ENCODE data around the gene ISG15. TPM values are rescaled to one million over a fixed set of nuclear protein-coding genes. Genes with fewer than 3 reads are reported as not detected.

The ISG15 gene
- 31.9 and 33.8 TPM in 2 replicates for total RNA-seq

DNA sequence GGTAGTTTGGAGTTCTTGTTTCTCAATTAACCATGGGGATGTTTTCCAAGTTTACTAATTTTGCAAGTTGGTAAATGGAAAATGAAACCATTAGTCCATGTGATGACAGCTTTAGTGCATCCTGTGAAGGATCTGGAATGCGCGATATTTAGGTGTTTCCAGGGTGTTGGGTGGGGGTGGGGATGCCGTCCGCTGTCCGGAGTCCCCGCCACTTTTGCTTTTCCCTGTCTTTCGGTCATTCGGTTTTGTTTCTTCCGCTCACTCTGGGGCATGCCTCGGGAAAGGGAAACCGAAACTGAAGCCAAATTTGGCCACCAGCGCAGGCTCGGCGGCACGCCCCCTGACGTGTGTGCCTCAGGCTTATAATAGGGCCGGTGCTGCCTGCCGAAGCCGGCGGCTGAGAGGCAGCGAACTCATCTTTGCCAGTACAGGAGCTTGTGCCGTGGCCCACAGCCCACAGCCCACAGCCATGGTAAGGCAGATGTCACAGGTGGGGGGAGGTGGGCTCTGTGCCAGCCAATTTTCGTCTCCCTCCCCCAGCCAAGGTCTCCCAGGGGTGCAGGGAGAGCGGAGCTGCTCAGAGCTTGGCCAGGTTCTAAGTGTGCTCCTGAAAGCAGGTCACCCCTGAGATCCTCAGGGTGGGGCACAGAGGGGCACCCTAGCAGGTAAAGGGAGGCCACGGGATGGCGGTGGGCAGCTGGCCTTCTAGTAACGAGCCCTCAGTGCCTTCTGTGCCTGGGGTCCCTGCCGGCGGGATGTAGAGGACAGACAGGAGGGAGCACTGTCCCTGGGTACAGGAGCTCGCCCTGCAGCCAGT lies at the start of gene ISG15:
ISG15 (plus strand) TSS at position 393 of the 817 bp plus-strand sequence; CDS start at position 470, 77 bp downstream.
- DNase-seq (ENCODE audit: low spot score) = peak; percentile 88
- Mint-ChIP-seq H3K36me3 (ENCODE audit: low read depth) (peaks cover 3% of the 10 kb centered on the region), H3K27me3 (ENCODE audit: low read depth) (peaks cover 2% of the 10 kb centered on the region), H3K4me3 (ENCODE audit: low read depth) (peak within 1 kb of the TSS; percentile 84), H3K27ac (peak within 1 kb of the TSS; percentile 89), H3K9me3 (no peaks in the 10 kb centered on the region), H3K4me1 (ENCODE audit: low read depth) (peaks cover 29% of the 10 kb centered on the region)
- intact Hi-C loops (cut with micrococcal nuclease) = loop anchor here (1.0 to 10.0 kb wide), 2 partner anchors 8 to 191 kb away; partner anchors contain the start of gene TNFRSF18

DNA sequence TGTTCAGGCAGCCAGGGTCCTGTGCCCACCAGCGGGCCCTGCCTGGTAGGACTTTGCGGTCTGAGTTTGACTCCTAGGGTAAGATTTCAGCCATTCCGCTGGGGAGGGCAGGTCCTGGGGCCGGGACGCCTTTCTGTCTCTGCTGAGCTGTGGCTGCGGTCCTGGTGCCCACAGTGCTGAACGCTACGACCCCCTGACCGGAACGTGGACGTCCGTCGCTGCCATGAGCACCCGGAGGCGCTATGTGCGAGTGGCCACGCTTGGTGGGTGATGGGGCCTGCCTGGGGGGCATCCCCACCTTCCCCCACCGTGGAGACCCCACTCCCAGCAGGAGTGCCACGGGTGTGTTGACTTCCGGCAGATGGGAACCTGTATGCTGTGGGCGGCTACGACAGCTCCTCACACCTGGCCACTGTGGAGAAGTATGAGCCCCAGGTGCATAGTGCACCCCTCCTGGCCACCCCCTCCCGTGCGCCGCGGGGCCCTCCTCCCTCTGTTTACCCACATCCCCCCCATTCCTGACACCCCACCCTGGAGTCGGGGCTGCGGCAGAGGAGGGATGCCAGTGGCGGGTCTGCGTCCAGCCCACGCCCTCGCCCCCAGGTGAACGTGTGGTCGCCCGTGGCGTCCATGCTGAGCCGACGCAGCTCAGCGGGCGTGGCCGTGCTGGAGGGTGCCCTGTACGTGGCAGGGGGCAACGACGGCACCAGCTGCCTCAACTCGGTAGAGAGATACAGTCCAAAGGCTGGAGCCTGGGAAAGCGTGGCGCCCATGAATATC lies 49.4 kb upstream of the ISG15 start:
- no peaks in the 10 kb centered on the region for H3K9me3 Mint-ChIP-seq
- intact Hi-C loops (cut with micrococcal nuclease) = no loop called here
- H3K4me1 Mint-ChIP-seq (ENCODE audit: low read depth) = peaks cover 4% of the 10 kb centered on the region
- H3K27ac Mint-ChIP-seq = no peak overlapping the region
- no peak for DNase-seq (ENCODE audit: low spot score)
- peaks cover 4% of the 10 kb centered on the region for H3K27me3 Mint-ChIP-seq (ENCODE audit: low read depth)
- H3K36me3 Mint-ChIP-seq (ENCODE audit: low read depth) = peaks cover 17% of the 10 kb centered on the region
- no peak overlapping the region for H3K4me3 Mint-ChIP-seq (ENCODE audit: low read depth)

DNA sequence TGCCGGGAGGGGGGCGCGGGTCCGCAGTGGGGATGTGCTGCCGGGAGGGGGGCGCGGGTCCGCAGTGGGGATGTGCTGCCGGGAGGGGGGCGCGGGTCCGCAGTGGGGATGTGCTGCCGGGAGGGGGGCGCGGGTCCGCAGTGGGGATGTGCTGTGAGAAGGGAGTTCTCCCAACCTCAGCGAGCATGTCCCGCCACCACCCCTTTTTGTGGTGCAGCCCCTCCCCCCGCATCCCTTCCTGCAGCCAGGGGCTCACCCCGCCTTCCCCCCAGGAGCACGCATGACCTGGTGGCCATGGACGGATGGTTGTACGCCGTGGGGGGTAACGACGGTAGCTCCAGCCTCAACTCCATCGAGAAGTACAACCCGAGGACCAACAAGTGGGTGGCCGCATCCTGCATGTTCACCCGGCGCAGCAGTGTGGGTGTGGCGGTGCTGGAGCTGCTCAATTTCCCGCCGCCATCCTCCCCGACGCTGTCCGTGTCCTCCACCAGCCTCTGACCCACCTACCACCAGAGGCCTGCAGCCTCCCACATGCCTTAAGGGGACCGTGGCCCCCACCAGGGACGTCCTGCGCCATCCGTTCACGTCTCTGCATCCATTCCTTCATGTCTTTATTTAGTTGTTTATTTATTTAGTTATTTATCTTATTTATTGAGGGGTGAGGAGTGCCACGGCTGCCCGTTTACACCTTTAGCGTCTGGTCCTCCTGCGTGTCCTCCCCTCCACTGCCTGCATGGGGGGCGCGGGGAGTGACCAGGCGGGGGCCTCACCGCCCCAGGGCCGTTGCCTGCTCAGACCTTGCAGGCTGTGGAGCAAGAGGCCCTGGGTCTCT lies 48.4 kb upstream of the ISG15 start:
- Mint-ChIP-seq H3K4me1 (ENCODE audit: low read depth) (peaks cover 4% of the 10 kb centered on the region), H3K36me3 (ENCODE audit: low read depth) (peaks cover 17% of the 10 kb centered on the region), H3K9me3 (no peaks in the 10 kb centered on the region), H3K27me3 (ENCODE audit: low read depth) (peaks cover 8% of the 10 kb centered on the region), H3K4me3 (ENCODE audit: low read depth) (peak overlapping the region; percentile 17), H3K27ac (no peak overlapping the region)
- intact Hi-C loops (cut with micrococcal nuclease) = no loop called here
- DNase-seq (ENCODE audit: low spot score) = no peak

DNA sequence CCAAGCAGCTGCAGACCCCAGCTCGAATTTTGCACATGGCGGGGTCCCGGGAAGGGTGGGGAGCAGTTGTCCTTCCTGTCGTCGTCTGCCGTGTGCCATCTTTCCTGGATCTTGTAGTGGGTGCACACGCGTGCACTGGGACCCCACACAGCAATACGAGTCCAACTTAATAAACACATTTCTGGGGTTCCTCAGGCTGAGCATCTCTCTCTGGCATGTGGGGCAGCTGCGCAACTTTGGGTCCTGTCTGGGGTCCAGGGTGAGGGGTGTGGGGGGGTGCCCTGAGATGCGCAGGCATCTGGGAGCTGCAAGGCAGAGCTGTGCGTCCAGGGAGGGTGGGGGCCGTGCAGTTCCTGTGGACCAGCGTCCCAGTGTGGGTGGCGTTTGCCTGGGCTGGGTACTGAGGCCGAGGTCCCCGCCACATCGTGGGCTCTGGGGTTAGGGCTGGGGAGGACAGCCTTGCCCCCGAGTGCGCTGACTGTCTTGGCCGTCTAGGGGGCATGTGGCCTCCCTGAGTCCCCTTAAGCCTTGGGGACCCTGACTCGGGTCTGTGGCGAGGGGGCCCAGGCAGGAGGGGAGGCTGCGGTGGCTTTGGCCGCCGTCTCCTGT lies 47.7 kb upstream of the ISG15 start:
- peaks cover 4% of the 10 kb centered on the region for H3K4me1 Mint-ChIP-seq (ENCODE audit: low read depth)
- no peaks in the 10 kb centered on the region for H3K9me3 Mint-ChIP-seq
- DNase-seq (ENCODE audit: low spot score) = no peak
- intact Hi-C loops (cut with micrococcal nuclease) = no loop called here
- H3K36me3 Mint-ChIP-seq (ENCODE audit: low read depth) = peaks cover 17% of the 10 kb centered on the region
- H3K27me3 Mint-ChIP-seq (ENCODE audit: low read depth) = peaks cover 8% of the 10 kb centered on the region
- no peak overlapping the region for H3K27ac Mint-ChIP-seq
- H3K4me3 Mint-ChIP-seq (ENCODE audit: low read depth) = peak overlapping the region; percentile 49

DNA sequence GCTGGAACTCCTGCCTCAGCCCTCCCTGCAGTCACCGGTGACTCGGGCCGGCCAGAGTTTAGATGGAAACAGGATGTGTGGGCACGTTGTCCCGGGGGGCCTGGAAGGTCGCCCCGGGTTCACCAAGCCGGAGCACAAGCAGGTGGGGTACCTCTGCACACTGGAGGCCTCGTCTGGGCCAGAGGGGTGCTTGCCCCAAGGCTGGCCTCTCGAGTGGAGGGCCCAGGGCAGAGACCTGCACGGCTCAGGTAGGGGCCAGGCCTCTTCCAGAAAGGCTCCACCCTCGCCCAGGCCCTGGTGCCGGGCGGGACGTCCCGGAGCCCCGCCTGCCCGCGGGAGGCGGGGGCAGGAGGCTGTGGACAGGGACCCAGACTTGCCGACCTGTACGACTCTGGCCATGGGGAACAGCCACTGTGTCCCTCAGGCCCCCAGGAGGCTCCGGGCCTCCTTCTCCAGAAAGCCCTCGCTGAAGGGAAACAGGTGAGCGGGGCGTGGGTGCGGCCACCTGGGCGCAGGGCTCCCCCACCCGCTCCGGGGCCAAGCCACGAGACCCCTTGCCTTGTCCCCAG lies 47.1 kb upstream of the ISG15 start, which contains the start of gene PLEKHN1:
PLEKHN1 (plus strand) TSS at position 348 of the 569 bp plus-strand sequence; CDS start at position 398, 50 bp downstream.
- H3K27me3 Mint-ChIP-seq (ENCODE audit: low read depth) = peaks cover 8% of the 10 kb centered on the region
- no peaks in the 10 kb centered on the region for H3K9me3 Mint-ChIP-seq
- H3K36me3 Mint-ChIP-seq (ENCODE audit: low read depth) = peaks cover 17% of the 10 kb centered on the region
- peak within 1 kb of the TSS; percentile 79 for H3K4me3 Mint-ChIP-seq (ENCODE audit: low read depth)
- peak within 1 kb of the TSS; percentile 58 for H3K27ac Mint-ChIP-seq
- intact Hi-C loops (cut with micrococcal nuclease) = no loop called here
- peaks cover 4% of the 10 kb centered on the region for H3K4me1 Mint-ChIP-seq (ENCODE audit: low read depth)
- DNase-seq (ENCODE audit: low spot score) = no peak

DNA sequence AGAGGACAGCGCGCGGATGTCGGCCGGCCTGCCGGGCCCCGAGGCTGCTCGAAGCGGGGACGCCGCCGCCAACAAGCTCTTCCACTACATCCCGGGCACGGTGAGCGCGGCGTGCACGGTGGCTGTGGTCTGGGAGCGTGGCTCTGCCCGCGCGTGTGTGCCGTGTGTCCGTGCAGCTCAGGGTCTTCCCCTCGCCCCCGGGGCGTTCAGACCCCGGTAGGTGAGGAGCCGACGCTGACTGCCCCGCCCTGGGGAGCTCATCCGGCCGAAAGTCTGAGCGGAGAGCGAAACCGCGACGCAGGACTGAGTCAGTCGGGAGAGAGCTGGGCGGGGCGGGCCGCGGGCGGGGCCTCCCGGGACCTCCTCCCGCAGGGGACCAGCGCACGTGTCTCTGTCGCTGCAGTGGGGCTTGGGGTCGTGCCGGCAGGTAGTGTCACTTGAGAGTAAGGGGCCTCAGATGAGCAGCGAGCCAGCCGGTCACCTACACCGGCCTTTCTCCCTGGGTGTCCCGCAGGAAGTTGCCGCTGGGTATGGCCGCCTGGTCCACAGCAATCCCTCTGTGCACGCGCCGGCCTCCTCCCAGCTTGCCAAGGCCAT lies 46.5 kb upstream of the ISG15 start:
- intact Hi-C loops (cut with micrococcal nuclease) = no loop called here
- peaks cover 4% of the 10 kb centered on the region for H3K4me1 Mint-ChIP-seq (ENCODE audit: low read depth)
- peaks cover 8% of the 10 kb centered on the region for H3K27me3 Mint-ChIP-seq (ENCODE audit: low read depth)
- peaks cover 17% of the 10 kb centered on the region for H3K36me3 Mint-ChIP-seq (ENCODE audit: low read depth)
- no peaks in the 10 kb centered on the region for H3K9me3 Mint-ChIP-seq
- peak; percentile 75 for DNase-seq (ENCODE audit: low spot score)
- H3K27ac Mint-ChIP-seq = peak overlapping the region; percentile 58
- H3K4me3 Mint-ChIP-seq (ENCODE audit: low read depth) = peak overlapping the region; percentile 79

DNA sequence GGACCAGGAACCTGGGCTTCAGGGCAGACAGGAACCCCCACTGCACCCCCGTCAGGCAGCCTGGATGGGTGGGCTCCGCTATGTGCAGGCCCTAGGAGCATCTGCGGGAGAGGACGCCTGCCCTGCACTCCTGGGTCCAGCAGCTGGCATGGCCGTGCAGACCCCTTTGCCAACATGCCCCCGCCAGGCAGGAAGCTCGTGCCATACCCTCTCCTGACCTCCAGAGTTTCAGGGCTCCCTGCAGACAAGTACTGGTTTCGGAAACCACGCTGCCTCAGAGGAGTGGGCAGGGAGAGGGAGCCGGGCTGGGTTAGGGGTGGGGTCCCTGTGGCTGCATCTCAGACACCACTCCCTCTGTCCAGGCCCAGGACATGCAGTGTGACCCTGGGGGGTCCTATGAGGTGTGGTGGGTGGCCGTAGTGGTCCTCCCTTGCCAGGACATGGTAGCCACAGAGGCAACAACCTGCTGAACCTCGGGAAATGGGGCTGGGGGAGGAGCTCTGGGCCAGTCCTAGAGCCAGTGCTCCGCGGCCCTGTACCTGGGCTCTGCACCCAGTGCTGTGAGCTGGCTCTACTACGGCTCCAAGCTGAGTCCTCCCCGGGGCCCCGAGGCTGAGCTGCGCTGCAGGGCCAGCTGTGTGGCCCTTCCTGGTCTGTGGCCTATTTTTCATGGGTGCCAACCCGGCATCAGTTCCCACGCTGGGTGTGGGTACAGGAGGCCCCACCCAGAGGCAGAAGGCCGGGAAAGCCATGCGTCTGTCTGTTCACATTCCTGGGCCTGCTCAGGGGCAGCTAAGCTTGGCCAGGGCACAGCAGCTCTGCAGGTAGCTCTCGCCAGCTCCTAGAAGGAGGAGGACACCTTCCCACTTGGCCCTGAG lies 45.6 kb upstream of the ISG15 start:
- DNase-seq (ENCODE audit: low spot score) = no peak
- H3K36me3 Mint-ChIP-seq (ENCODE audit: low read depth) = peaks cover 13% of the 10 kb centered on the region
- H3K4me3 Mint-ChIP-seq (ENCODE audit: low read depth) = no peak overlapping the region
- peaks cover 3% of the 10 kb centered on the region for H3K4me1 Mint-ChIP-seq (ENCODE audit: low read depth)
- no peak overlapping the region for H3K27ac Mint-ChIP-seq
- no peaks in the 10 kb centered on the region for H3K9me3 Mint-ChIP-seq
- intact Hi-C loops (cut with micrococcal nuclease) = no loop called here
- H3K27me3 Mint-ChIP-seq (ENCODE audit: low read depth) = peaks cover 8% of the 10 kb centered on the region

DNA sequence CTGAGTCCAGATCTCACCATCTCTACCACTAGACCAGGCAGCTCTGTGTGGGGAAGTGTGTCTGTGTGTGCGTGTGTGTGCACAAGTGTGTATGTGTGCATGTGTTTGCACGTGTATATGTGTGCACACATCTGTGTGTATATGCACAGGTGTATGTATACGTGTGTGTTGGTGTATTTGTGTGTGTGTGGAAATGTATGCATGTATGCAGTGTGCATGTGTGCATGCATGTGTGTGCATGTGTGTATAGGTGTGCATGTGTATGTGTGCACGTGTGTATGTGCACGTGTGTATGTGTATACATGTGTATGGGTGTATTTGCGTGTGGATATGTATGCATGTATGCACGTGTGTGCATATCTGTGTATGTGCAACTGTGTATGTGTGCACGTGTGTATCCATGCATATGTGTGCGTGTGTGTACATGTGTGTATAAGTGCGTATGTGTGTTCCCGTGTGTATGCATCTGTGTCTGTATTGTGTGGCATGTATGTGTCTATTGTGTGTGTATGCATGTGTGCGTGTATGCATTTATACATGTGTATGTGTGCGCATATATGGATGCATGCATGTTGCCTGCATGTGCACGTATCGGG lies 43.9 kb upstream of the ISG15 start:
- Mint-ChIP-seq H3K9me3 (no peaks in the 10 kb centered on the region), H3K27me3 (ENCODE audit: low read depth) (peaks cover 8% of the 10 kb centered on the region), H3K4me3 (ENCODE audit: low read depth) (no peak overlapping the region), H3K4me1 (ENCODE audit: low read depth) (peaks cover 3% of the 10 kb centered on the region), H3K27ac (no peak overlapping the region), H3K36me3 (ENCODE audit: low read depth) (peaks cover 6% of the 10 kb centered on the region)
- intact Hi-C loops (cut with micrococcal nuclease) = no loop called here
- DNase-seq (ENCODE audit: low spot score) = no peak

DNA sequence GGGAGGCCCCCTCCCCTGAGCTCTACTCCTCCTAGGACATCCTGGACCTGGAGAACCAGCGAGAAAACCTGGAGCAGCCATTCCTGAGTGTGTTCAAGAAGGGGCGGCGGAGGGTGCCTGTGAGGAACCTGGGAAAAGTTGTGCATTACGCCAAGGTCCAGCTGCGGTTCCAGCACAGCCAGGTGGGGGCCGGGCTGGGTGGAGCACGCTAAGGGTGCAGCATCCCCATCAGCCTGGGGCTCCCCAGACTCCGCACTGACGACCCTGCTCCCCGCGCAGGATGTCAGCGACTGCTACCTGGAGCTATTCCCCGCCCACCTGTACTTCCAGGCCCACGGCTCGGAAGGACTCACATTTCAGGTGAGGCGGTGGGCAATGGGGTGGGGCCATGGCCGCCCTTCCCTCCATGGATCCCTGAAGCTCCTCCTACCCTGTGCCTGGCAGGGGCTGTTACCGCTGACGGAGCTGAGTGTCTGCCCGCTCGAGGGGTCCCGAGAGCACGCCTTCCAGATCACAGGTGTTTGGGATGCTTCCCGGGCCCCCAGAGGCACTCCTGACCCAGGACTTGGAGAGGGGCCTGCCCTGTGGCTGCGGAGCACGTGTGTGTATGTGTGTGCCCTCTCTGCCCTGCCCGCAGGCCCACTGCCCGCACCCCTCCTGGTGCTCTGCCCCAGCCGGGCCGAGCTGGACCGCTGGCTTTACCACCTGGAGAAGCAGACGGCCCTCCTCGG lies 42.9 kb upstream of the ISG15 start:
- Mint-ChIP-seq H3K4me1 (ENCODE audit: low read depth) (peaks cover 3% of the 10 kb centered on the region), H3K4me3 (ENCODE audit: low read depth) (no peak overlapping the region), H3K36me3 (ENCODE audit: low read depth) (peaks cover 2% of the 10 kb centered on the region), H3K27ac (no peak overlapping the region), H3K27me3 (ENCODE audit: low read depth) (peaks cover 11% of the 10 kb centered on the region), H3K9me3 (no peaks in the 10 kb centered on the region)
- DNase-seq (ENCODE audit: low spot score) = no peak
- intact Hi-C loops (cut with micrococcal nuclease) = no loop called here

DNA sequence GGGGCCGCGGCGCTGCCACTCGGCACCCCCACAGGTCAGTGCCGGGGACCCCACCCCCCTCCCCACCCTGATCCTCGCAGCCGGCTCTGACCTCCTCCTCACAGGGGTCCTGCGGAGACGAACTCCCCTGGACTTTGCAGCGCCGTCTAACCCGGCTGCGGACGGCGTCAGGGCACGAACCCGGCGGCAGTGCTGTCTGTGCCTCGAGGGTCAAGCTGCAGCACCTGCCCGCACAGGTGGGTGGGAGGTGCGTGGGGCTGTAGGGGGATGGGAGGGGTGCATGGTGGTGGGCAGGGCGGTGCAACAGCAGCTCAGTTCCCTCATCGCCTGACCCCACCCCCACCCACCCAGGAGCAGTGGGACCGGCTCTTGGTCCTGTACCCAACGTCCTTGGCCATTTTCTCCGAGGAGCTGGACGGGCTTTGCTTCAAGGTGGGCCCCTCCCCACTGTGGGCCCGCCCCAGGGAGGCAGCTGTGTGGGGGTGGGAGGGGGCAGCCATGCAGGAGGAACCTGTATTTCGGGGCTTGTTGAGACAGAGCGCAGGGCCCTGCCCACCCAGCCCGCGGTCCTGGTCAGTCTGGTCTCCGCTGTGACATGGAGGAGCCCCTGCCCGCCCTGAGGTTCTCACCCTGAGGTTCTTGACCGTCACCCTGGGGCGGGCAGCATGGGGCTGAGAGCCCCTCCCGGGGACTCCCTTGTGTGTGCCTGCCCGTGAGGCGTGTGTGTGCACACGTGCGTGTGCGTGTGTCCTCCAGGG lies 42.1 kb upstream of the ISG15 start:
- Mint-ChIP-seq H3K4me3 (ENCODE audit: low read depth) (no peak overlapping the region), H3K36me3 (ENCODE audit: low read depth) (no peaks in the 10 kb centered on the region), H3K9me3 (no peaks in the 10 kb centered on the region), H3K4me1 (ENCODE audit: low read depth) (no peaks in the 10 kb centered on the region), H3K27me3 (ENCODE audit: low read depth) (peaks cover 15% of the 10 kb centered on the region), H3K27ac (no peak overlapping the region)
- intact Hi-C loops (cut with micrococcal nuclease) = no loop called here
- no peak for DNase-seq (ENCODE audit: low spot score)

Measured in activated T-helper 2 cell treated with anti-CD3 and anti-CD28 coated beads, Interferon-gamma antibody, Interleukin-2, Interleukin-4, amounts not matched to agents 10 μg/mL and 5 μg/mL and 100 μg/mL, durations not matched to agents 14 hours and 24 hours and 36 hours (primary cell).